OCI-LY7 (cell line): ENCODE data around the gene SPP1.

Experiments used
- CTCF ChIP-seq: fragments of 200-600 bp; sonication (generic); conservative IDR thresholded peaks from 2 replicates; pipeline ENCODE4 v1.5.1; 2014; ENCODE audit warnings: mild to moderate bottlenecking, antibody characterized with exemption, low read length, moderate library complexity, mixed read lengths
- EZH2phosphoT487 ChIP-seq: fragments of 200-600 bp; sonication (generic); IDR thresholded peaks from 2 replicates; pipeline ENCODE4 v1.6.1; 2018; ENCODE audit warnings: low read depth, borderline replicate concordance, mild to moderate bottlenecking, mixed run types, antibody characterized with exemption, low read length, moderate library complexity, mixed read lengths

- no peak for TF ChIP-seq CTCF
- TF ChIP-seq EZH2phosphoT487 = no peak
Measured at GRCh38 chr4:87971866-87972265, 3.6 kb upstream of the SPP1 start.
